GM12892 (cell line): ENCODE measurements around the gene BSN.

Experiments used
- DNase-seq: peaks from one replicate; pipeline ENCODE4 v3.0.0; 2011; ENCODE audit not compliant: insufficient read length
- FAIRE-seq: peaks from 2 replicates; lab custom pipeline; 2011; peaks lifted over from hg19 to GRCh38; lab: Jason Lieb, UNC
- POLR2A ChIP-seq: IDR thresholded peaks from 2 replicates; pipeline ENCODE4 v1.6.1; 2011; ENCODE audit warnings: low read depth, low read length, control low read depth
- POLR2AphosphoS5 ChIP-seq: IDR thresholded peaks from 2 replicates; pipeline ENCODE4 v1.6.1; 2011; ENCODE audit warnings: low read depth, low read length, control low read depth
- TAF1 ChIP-seq: IDR thresholded peaks from 2 replicates; pipeline ENCODE4 v1.6.1; 2011; ENCODE audit warnings: low read depth, mild to moderate bottlenecking, control low read depth, low read length, borderline replicate concordance

Gene BSN

DNA sequence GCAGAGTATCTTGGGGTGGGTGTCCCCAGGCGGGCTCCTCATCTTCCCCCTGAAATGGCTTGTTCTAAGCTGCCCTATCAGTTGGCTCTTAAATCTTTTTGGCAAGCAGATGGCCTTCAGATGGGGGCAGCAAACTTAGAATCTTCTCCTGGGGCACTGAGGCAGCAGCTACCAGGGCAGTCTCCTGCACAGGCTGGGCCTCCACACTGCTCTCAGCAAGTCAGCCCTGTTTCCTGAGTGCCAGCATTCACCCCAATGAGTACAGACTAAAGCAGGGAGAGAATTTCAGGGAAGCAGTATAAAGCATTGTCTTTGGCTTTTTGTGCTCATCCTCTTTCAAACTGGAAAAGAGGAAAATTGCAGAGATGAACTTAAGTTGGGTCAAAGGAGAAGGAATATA is 68.8 kb downstream of the BSN start:
- TF ChIP-seq TAF1: no peak
- no peak for TF ChIP-seq POLR2AphosphoS5
- no peak for TF ChIP-seq POLR2A
- no peak for FAIRE-seq
- no peak for DNase-seq

DNA sequence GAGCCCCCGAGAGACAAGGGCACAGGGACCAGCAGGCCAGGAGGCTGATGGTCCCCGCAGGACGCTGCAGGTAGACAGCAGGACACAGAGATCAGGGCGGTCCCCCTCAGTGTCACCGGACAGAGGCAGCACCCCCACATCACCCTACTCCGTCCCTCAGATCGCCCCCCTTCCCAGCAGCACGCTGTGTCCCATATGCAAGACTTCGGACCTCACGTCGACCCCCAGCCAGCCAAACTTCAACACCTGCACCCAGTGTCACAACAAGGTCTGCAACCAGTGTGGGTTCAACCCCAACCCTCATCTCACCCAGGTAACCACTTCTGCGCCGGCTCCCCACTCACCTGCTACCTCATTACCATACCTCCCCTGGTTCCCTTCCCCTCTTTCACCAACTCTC is 70.8 kb downstream of the BSN start:
- FAIRE-seq (no peak), DNase-seq (no peak)
- TF ChIP-seq POLR2AphosphoS5 (no peak), TAF1 (no peak), POLR2A (no peak)

DNA sequence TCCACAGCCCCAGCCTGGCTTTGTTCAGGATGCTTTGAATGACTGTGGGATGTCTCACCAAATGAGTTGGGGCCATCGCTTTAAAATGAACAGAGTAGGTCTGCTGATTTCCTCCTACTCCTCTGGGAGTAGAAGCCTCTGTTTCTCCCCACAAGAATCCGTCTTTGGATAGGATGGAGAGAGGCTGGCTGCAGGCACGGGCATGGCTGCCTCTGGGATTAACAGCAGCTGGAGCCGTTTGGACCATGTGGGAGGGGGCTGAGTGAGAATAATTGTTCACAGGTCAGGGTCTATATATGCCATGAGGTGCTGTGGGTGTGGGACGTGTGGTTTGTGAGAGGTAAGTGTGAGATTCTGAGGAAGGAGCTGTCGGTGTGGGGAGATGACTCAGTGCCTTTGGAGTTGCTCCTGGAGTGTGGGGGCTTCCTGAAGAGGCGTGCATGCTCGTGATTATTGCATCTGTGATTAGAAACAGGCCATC is 71.9 kb downstream of the BSN start:
- no peak for DNase-seq

DNA sequence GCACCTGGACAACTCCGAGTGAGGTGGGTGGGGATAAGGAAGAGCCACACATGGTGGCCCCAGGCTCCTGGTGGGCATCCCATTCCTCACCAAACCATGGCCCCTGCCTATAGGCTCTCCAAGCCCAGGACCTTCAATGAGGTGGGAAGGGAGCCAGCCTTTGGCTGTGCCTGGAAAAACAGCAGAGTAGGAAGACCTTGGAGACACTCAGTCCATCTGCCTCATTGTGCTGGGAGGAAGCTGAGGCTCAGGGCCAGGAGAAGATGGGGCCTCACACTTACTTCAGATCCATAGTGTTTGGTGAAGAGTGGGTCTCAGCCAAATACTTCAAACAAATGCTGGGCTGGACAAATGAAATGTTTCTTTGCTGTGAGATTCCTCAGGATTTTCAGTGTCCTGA is 72.5 kb downstream of the BSN start:
- FAIRE-seq (no peak), DNase-seq (no peak)
- TF ChIP-seq POLR2A: no peak
- no peak for TF ChIP-seq POLR2AphosphoS5
- TF ChIP-seq TAF1: no peak

More for the DNA sequence above, 71.9 kb downstream of the BSN start:
- TF ChIP-seq POLR2A (no peak), TAF1 (no peak), POLR2AphosphoS5 (no peak)
- no peak for FAIRE-seq

DNA sequence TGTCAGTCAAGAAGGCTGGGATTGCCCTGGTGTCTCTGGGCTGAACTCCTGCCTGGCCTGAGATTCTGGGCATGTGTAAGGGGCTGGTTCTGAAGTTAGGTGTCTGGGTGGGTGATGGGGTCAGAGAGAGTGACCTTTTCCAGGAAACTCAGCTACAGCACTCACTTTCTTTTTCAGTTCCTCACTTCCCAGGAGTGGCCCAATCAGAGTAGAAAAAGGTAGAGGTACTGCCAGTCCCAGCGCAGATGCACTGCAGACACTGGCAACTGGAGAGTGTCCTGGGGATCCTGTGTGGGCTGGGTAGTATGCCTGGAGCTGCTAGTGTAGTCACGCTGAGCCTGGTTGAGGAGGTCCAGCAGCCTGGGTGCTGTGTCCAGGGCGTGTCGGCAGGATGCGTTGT is 73.4 kb downstream of the BSN start:
- TF ChIP-seq POLR2A: no peak
- TF ChIP-seq POLR2AphosphoS5: no peak
- TF ChIP-seq TAF1: no peak
- DNase-seq (no peak), FAIRE-seq (no peak)

DNA sequence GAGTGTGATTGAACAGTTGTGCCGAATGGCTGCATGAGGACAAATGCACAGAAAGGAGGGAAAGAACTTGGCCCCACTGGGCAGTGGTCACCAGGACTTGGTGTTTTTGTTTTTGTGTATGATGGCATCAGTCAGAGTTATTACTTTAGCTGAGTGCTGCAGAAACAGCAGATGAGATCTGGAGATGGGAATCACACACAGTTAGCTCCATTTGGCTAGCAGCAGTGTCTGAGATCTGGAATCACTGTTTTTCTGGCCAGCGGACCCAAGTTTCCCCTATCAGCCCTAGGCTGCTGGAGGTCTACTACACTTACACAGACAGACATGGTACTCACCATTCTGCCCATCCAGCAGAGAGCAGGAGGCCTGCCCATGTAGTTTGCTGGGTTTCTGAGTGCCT is 74.0 kb downstream of the BSN start:
- no peak for TF ChIP-seq POLR2A
- TF ChIP-seq TAF1: no peak
- TF ChIP-seq POLR2AphosphoS5: no peak
- DNase-seq (no peak), FAIRE-seq (no peak)

DNA sequence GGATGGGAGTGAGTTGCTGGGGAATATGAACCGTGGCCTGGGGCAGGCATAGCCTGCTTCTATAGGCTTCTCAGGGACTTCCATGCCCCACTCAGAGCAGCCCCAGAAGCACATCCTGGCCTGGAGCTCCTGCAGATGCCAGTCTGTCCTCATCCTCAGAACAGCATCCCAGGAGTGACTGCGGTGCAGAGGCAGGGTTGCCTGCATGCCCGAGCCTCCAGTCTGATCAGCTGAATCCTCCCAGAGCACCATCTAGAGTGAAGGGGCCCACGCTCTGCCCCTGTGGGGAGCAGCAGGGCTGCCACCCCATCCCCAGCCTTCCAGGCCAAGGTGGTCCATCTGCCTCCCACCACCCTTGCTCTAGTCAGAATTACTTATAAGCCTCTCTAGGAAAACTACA is 75.2 kb downstream of the BSN start:
- TF ChIP-seq POLR2A: no peak
- no peak for TF ChIP-seq TAF1
- TF ChIP-seq POLR2AphosphoS5: no peak
- FAIRE-seq (no peak), DNase-seq (no peak)

DNA sequence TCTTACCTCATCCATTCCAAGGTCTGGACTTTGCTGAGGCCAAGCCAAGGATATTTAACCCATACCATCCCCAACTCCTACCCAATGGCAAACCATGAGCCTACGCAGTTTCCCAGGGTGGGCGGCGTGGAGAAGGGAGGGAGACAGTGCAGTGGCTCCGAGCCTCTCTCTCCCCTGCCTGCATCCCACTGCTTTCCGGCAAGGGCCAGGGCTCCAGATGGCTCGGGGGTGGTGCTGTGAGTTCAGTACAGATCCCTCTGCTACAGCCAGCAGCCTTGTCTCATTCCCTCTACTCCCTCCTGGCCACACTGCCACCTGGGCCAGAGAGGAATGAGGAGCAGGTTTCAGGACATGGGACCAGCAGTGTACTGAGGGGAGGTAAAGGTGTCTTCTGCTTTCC is 75.6 kb downstream of the BSN start:
- DNase-seq: no peak
- FAIRE-seq: no peak
- TF ChIP-seq POLR2A (no peak), TAF1 (no peak), POLR2AphosphoS5 (no peak)

DNA sequence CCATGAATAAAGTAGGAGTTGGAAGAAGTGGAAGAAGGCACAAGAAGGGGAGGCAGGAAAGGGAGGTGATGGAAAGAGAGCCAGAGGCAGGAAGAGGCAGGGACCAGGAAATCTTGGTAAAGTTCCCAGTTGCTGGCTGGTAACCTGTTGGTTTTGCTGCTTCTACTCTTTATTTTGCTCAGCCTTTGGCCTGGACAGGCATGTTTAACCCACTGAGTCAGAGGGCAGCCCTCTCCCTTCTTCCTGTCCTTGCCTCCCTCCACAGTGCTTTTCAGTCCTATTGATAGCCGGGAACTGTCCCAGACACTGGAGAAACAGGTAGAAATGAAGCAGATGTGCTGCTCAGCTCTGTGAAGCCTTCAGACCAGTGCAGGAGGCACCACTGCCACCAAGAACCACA is 76.5 kb downstream of the BSN start:
- TF ChIP-seq POLR2AphosphoS5 (no peak), POLR2A (no peak), TAF1 (no peak)
- FAIRE-seq (no peak), DNase-seq (no peak)

DNA sequence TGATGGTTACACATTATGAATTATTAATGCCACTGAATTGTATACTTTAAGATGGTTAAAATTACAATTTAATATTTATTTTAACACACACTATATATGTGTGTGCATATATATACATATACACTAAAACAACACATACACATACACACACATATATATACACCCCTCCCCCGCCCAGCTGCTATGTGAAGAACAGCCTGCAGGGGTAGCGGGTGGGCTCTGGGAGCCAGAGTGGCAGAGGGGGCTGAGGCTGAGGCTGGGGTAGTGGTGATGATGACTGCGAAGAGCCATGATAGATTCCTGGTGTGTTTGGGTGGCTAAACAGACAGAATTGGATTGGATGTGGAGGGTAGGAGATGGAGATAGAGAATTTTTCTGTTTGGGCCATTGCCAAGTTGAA is 80.5 kb downstream of the BSN start:
- DNase-seq: no peak
- no peak for FAIRE-seq
- TF ChIP-seq TAF1 (no peak), POLR2A (no peak), POLR2AphosphoS5 (no peak)

DNA sequence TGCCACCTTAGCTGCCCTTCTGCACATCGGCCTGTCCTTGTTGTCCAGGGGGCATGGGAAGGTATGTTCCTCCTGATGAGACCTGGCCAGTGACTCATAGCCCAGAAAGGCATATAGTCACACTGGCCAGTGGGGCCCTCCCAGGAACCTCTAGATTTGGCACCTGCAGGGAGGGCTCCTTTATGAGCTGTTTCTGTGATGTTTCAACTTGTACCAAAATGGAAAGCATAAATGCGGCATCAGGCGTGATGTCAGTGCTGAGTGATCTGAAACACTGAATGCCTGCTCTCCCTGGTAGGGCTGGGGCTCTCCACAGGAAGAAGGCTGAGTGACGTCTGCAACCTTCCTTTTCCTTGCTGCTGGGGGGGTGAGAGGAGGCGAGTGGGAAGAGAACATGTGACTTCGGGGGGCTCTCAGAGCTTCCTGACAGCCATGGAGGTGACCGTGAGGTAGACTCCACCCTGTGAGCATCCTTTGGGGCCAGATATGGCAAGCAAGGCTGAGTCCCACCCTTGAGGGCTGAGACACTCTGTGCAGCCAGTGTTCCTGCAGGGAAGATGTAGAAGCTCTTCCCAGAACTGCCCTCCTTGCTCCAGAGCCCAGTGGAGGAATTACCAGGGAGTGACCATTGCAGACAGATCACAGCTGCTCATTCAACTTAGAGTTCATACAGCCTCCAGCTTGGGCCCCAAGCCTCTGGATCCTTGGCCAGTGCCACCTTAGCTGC is 82.8 kb downstream of the BSN start:
- DNase-seq (no peak), FAIRE-seq (peak; percentile 81)
- no peak for TF ChIP-seq TAF1
- TF ChIP-seq POLR2A: no peak
- no peak for TF ChIP-seq POLR2AphosphoS5

DNA sequence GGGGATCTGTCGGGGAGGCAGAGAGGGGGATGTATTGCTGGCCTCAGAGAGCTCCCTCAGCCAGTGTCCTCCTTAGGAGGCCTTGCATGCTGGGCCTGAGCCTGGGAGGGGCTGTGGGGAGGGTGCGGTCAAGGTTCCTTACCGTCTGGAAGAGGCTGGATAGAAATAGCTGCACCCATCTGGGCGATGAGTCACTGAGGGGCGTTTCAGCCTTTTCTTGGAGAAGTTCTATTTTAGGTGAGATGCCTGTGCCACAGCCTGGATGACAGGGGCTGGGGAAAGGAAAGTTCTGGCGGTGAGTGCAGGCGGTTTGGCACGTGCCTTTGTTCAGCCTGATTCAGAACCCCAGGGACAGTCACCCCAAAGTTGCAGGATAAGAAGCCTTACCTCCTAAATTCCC is 84.2 kb downstream of the BSN start:
- TF ChIP-seq POLR2A (no peak), TAF1 (no peak), POLR2AphosphoS5 (no peak)
- FAIRE-seq (no peak), DNase-seq (no peak)
